GM23338 (cell line): ENCODE results near the gene AGAP1.

Experiments
- CREB1 ChIP-seq: fragments of 250-450 bp; sonication (Bioruptor Pico); IDR thresholded peaks from 2 replicates; pipeline ENCODE4 v1.5.0; 2020; ENCODE audit warnings: low read depth, mild to moderate bottlenecking, moderate library complexity
- ETS1 ChIP-seq: IDR thresholded peaks from 2 replicates; pipeline ENCODE4 v1.6.1; 2016; ENCODE audit warnings: antibody characterized with exemption
- EZH2 ChIP-seq: fragments of 200-600 bp; sonication (generic); IDR thresholded peaks from one replicate; pipeline ENCODE4 v1.8.0; 2017; ENCODE audit warnings: antibody characterized with exemption, mild to moderate bottlenecking, low read depth; ENCODE audit not compliant: unreplicated experiment
- EZH2phosphoT487 ChIP-seq: fragments of 200-600 bp; sonication (generic); IDR thresholded peaks from one replicate; pipeline ENCODE4 v1.8.1; 2018; ENCODE audit warnings: antibody characterized with exemption; ENCODE audit not compliant: unreplicated experiment
- JUNB ChIP-seq: IDR thresholded peaks from one replicate; pipeline ENCODE4 v1.6.1; 2016; ENCODE audit warnings: antibody characterized with exemption; ENCODE audit not compliant: unreplicated experiment
- NANOG ChIP-seq: IDR thresholded peaks from 2 replicates; pipeline ENCODE4 v1.6.1; 2016; ENCODE audit warnings: antibody characterized with exemption, borderline replicate concordance
- POLR2AphosphoS5 ChIP-seq: IDR thresholded peaks from 2 replicates; pipeline ENCODE4 v1.6.1; 2016; ENCODE audit warnings: antibody characterized with exemption, low read depth
- STAT1 ChIP-seq: IDR thresholded peaks from one replicate; pipeline ENCODE4 v1.6.1; 2016; ENCODE audit warnings: antibody characterized with exemption; ENCODE audit not compliant: unreplicated experiment
- ZNF331 ChIP-seq: fragments of 250-450 bp; sonication (Bioruptor Pico); IDR thresholded peaks from 2 replicates; pipeline ENCODE4 v1.5.0; 2020; ENCODE audit warnings: low read depth, mild to moderate bottlenecking, moderate library complexity
- TF ChIP-seq, protein P1 (sequence below), 2 experiments: fragments of 200-600 bp in 1 of 2; sonication (generic) in 1 of 2; conservative IDR thresholded peaks; 2 replicates each; pipeline versions ENCODE4 v1.5.1 to v1.6.1; 2016 to 2017; ENCODE audit warnings: antibody characterized with exemption in 2 of 2, low read depth in 2 of 2, mild to moderate bottlenecking in 2 of 2, moderate library complexity in 1 of 2
- TF ChIP-seq, protein P2 (sequence below): IDR thresholded peaks from one replicate; pipeline ENCODE4 v1.6.1; 2018; ENCODE audit warnings: antibody characterized with exemption; ENCODE audit not compliant: unreplicated experiment

- TF ChIP-seq, protein P1, sequence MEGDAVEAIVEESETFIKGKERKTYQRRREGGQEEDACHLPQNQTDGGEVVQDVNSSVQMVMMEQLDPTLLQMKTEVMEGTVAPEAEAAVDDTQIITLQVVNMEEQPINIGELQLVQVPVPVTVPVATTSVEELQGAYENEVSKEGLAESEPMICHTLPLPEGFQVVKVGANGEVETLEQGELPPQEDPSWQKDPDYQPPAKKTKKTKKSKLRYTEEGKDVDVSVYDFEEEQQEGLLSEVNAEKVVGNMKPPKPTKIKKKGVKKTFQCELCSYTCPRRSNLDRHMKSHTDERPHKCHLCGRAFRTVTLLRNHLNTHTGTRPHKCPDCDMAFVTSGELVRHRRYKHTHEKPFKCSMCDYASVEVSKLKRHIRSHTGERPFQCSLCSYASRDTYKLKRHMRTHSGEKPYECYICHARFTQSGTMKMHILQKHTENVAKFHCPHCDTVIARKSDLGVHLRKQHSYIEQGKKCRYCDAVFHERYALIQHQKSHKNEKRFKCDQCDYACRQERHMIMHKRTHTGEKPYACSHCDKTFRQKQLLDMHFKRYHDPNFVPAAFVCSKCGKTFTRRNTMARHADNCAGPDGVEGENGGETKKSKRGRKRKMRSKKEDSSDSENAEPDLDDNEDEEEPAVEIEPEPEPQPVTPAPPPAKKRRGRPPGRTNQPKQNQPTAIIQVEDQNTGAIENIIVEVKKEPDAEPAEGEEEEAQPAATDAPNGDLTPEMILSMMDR (conservative IDR thresholded peaks at IDR 0.05; ENCODE audit: low read depth in 2 of 2), result no peak
- TF ChIP-seq POLR2AphosphoS5 (no peak), EZH2phosphoT487 (no peak), EZH2 (no peak), STAT1 (no peak), NANOG (no peak), JUNB (no peak), ETS1 (no peak), CREB1 (CRISPR knock-in tag) (no peak), ZNF331 (CRISPR knock-in tag) (no peak)
- TF ChIP-seq, protein P2, sequence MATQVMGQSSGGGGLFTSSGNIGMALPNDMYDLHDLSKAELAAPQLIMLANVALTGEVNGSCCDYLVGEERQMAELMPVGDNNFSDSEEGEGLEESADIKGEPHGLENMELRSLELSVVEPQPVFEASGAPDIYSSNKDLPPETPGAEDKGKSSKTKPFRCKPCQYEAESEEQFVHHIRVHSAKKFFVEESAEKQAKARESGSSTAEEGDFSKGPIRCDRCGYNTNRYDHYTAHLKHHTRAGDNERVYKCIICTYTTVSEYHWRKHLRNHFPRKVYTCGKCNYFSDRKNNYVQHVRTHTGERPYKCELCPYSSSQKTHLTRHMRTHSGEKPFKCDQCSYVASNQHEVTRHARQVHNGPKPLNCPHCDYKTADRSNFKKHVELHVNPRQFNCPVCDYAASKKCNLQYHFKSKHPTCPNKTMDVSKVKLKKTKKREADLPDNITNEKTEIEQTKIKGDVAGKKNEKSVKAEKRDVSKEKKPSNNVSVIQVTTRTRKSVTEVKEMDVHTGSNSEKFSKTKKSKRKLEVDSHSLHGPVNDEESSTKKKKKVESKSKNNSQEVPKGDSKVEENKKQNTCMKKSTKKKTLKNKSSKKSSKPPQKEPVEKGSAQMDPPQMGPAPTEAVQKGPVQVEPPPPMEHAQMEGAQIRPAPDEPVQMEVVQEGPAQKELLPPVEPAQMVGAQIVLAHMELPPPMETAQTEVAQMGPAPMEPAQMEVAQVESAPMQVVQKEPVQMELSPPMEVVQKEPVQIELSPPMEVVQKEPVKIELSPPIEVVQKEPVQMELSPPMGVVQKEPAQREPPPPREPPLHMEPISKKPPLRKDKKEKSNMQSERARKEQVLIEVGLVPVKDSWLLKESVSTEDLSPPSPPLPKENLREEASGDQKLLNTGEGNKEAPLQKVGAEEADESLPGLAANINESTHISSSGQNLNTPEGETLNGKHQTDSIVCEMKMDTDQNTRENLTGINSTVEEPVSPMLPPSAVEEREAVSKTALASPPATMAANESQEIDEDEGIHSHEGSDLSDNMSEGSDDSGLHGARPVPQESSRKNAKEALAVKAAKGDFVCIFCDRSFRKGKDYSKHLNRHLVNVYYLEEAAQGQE, result no peak
Observed at GRCh38 chr2:235550378-235550760, 56.5 kb downstream of the AGAP1 start.
